Mesendoderm (in vitro differentiated cells): ENCODE measurements around the gene ZFHX2.

Experiments
- DNase-seq: peaks from one replicate; pipeline ENCODE4 v3.0.0; 2013
- H2AK5ac ChIP-seq: 2 replicates; pipeline ENCODE4 v1.6.1; 2013; ENCODE audit warnings: low read length, inconsistent platforms
- H2BK120ac ChIP-seq: 2 replicates; pipeline ENCODE4 v1.6.1; 2013; ENCODE audit warnings: low read depth, mild to moderate bottlenecking, low read length, moderate library complexity, mixed read lengths
- H2BK15ac ChIP-seq: replicated peaks from 2 replicates; pipeline ENCODE4 v1.6.1; 2013; ENCODE audit warnings: low read depth, mild to moderate bottlenecking, moderate library complexity
- H2BK5ac ChIP-seq: 2 replicates; pipeline ENCODE4 v1.6.1; 2013; ENCODE audit warnings: low read length, inconsistent platforms
- H3K18ac ChIP-seq: 2 replicates; pipeline ENCODE4 v1.6.1; 2013; ENCODE audit warnings: mild to moderate bottlenecking, low read length, mixed read lengths
- H3K23ac ChIP-seq: one replicate; pipeline ENCODE4 v1.6.1; 2013; ENCODE audit warnings: low read length
- H3K27ac ChIP-seq: 2 replicates; pipeline ENCODE4 v1.5.1; 2013; ENCODE audit warnings: low read depth, mild to moderate bottlenecking, inconsistent platforms, low read length, moderate library complexity
- H3K27me3 ChIP-seq: 2 replicates; pipeline ENCODE4 v1.6.1; 2013; ENCODE audit warnings: low read length, control low read depth, mild to moderate bottlenecking, inconsistent platforms; ENCODE audit not compliant: insufficient read depth, poor library complexity
- H3K36me3 ChIP-seq: 2 replicates; pipeline ENCODE4 v1.6.1; 2013; ENCODE audit warnings: low read length, inconsistent platforms; ENCODE audit not compliant: control insufficient read depth, insufficient read depth
- H3K4ac ChIP-seq: one replicate; pipeline ENCODE4 v1.6.1; 2013; ENCODE audit warnings: low read depth, mild to moderate bottlenecking, low read length, moderate library complexity
- H3K4me1 ChIP-seq: 2 replicates; pipeline ENCODE4 v1.6.1; 2013; ENCODE audit warnings: low read depth, low read length, inconsistent platforms; ENCODE audit not compliant: control insufficient read depth
- H3K4me2 ChIP-seq: 2 replicates; pipeline ENCODE4 v1.6.1; 2013; ENCODE audit warnings: low read length
- H3K4me3 ChIP-seq: 2 replicates; pipeline ENCODE4 v1.5.1; 2013; ENCODE audit warnings: mild to moderate bottlenecking, low read length
- H3K56ac ChIP-seq: one replicate; pipeline ENCODE4 v1.6.1; 2013; ENCODE audit warnings: low read length
- H3K79me1 ChIP-seq: 2 replicates; pipeline ENCODE4 v1.6.1; 2013; ENCODE audit warnings: low read length, inconsistent platforms
- H3K79me2 ChIP-seq: 2 replicates; pipeline ENCODE4 v1.6.1; 2013; ENCODE audit warnings: mild to moderate bottlenecking, low read length; ENCODE audit not compliant: control insufficient read depth, insufficient read depth
- H3K9ac ChIP-seq: 2 replicates; pipeline ENCODE4 v1.6.1; 2013; ENCODE audit warnings: low read length, inconsistent platforms
- H4K5ac ChIP-seq: one replicate; pipeline ENCODE4 v1.6.1; 2013; ENCODE audit warnings: low read length
- H4K8ac ChIP-seq: one replicate; pipeline ENCODE4 v1.6.1; 2013; ENCODE audit warnings: low read depth, mild to moderate bottlenecking, control low read depth, low read length, moderate library complexity
- WGBS: extraction: QIAGEN DNeasy Blood & Tissue Kit; methylation state at CpG from one replicate; pipeline ENCODE4 v1.1.7; 2013; ENCODE audit warnings: low lambda C conversion rate, missing lambda C conversion rate; ENCODE audit not compliant: insufficient coverage; ENCODE audit errors: extremely low coverage; 5-methylcytosine and 5-hydroxymethylcytosine counted together

The ZFHX2 gene

GRCh38 chr14:23518709-23519108, 32.9 kb downstream of the ZFHX2 start:
- Histone ChIP-seq H3K9ac (no peak overlapping the region), H3K79me2 (no peaks in the 10 kb centered on the region), H3K27ac (no peak overlapping the region), H3K27me3 (no peaks in the 10 kb centered on the region), H3K4ac (no peak overlapping the region), H3K79me1 (no peaks in the 10 kb centered on the region), H3K4me3 (no peak overlapping the region), H2AK5ac (no peak overlapping the region), H2BK120ac (no peak overlapping the region), H2BK5ac (no peak overlapping the region), H3K4me2 (no peak overlapping the region), H3K36me3 (peaks cover 2% of the 10 kb centered on the region), H4K5ac (no peak overlapping the region), H4K8ac (no peak overlapping the region), H3K18ac (no peak overlapping the region), H2BK15ac (no peak overlapping the region), H3K23ac (no peak overlapping the region), H3K4me1 (peaks cover 7% of the 10 kb centered on the region), H3K56ac (no peak overlapping the region)
- no CpG with 5 or more reads among the region's 4 CpGs for WGBS
- peak; percentile 66 for DNase-seq

GRCh38 chr14:23517650-23518326, 33.8 kb downstream of the ZFHX2 start:
- Histone ChIP-seq H3K4me2 (no peak overlapping the region), H3K56ac (no peak overlapping the region), H3K9ac (no peak overlapping the region), H3K18ac (no peak overlapping the region), H3K36me3 (peaks cover 2% of the 10 kb centered on the region), H3K4me1 (peaks cover 7% of the 10 kb centered on the region), H3K79me2 (no peaks in the 10 kb centered on the region), H3K23ac (no peak overlapping the region), H2AK5ac (no peak overlapping the region), H4K8ac (no peak overlapping the region), H3K79me1 (no peaks in the 10 kb centered on the region), H2BK5ac (no peak overlapping the region), H3K4ac (no peak overlapping the region), H4K5ac (no peak overlapping the region), H3K27me3 (no peaks in the 10 kb centered on the region), H3K27ac (no peak overlapping the region), H2BK120ac (no peak overlapping the region), H2BK15ac (no peak overlapping the region), H3K4me3 (no peak overlapping the region)
- WGBS = no CpG with 5 or more reads among the region's 6 CpGs
- DNase-seq = no peak

DNA sequence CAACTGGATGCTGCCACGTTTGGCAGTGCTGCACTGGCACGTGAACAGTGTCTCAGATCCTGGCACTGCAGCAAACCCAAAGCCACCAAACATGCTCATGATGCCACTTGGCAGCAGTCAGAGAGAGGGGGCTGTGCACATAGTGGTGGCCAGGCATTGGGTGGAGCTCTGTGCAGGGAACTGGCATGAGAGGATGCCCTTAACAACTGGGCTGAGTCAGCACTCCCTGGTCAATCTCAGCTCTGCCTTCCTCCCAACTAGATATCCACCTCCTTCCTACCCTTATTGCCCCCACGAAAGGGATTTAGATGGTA, 37.0 kb downstream of the ZFHX2 start:
- Histone ChIP-seq H3K4me2 (no peak overlapping the region), H3K4ac (no peak overlapping the region), H2BK5ac (no peak overlapping the region), H3K56ac (no peak overlapping the region), H2AK5ac (no peak overlapping the region), H3K23ac (no peak overlapping the region), H2BK15ac (no peak overlapping the region), H4K8ac (no peak overlapping the region), H3K27me3 (no peaks in the 10 kb centered on the region), H3K4me3 (no peak overlapping the region), H3K79me2 (no peaks in the 10 kb centered on the region), H3K27ac (no peak overlapping the region), H3K79me1 (no peaks in the 10 kb centered on the region), H3K36me3 (no peaks in the 10 kb centered on the region), H2BK120ac (no peak overlapping the region), H3K4me1 (peaks cover 7% of the 10 kb centered on the region), H3K18ac (no peak overlapping the region), H4K5ac (no peak overlapping the region), H3K9ac (no peak overlapping the region)
- DNase-seq = no peak
- WGBS = no CpG with 5 or more reads among the region's 3 CpGs

DNA sequence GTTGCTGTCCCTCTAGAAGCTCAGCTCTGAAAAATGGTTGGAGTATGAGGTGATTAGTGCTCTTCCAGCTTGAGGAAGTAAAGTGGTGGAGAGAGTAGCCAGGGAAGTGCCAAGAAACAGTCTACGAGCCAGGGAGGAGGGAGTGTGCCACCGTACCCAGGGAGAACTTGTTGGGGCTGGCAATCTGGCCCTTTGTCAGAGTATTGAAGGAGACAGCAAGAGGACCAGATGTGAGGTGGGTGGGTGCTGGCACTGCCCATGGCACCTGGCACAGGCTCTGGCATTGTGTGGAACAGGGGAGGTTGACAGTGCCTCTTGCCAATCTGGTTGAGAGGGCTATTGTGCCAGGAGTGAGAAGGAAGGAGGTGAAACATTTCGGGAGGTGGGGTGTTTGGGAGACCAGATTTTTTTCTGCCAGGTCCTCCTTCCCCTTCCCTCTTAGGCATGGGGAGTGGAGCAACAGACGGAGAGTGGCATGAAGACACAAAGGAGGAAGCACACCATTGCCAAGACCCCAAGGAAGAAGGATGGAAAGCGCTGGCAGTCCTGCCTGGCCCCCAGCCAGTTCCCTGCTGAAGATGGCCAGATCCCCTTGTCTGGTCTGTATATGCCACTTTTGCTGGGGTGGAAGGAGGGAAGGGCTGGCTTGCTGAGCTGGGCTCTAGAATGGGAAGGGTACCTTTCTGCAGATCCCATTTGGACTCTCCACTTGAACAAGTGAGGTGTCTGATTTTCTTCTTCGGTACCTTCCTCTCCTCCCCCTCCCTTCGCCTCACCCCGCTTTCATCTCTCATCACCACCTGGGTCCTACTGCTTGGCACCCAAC, 37.5 kb downstream of the ZFHX2 start:
- H3K27ac ChIP-seq = no peak overlapping the region
- H3K27me3 ChIP-seq = no peaks in the 10 kb centered on the region
- H4K5ac ChIP-seq = no peak overlapping the region
- no peak overlapping the region for H4K8ac ChIP-seq
- no peaks in the 10 kb centered on the region for H3K36me3 ChIP-seq
- H3K4ac ChIP-seq = no peak overlapping the region
- no peak overlapping the region for H3K56ac ChIP-seq
- no peaks in the 10 kb centered on the region for H3K79me2 ChIP-seq
- no peak overlapping the region for H2BK15ac ChIP-seq
- WGBS = no CpG with 5 or more reads among the region's 8 CpGs
- no peak overlapping the region for H2BK120ac ChIP-seq
- no peak overlapping the region for H3K9ac ChIP-seq
- no peak overlapping the region for H2AK5ac ChIP-seq
- no peak overlapping the region for H3K18ac ChIP-seq
- H3K23ac ChIP-seq = no peak overlapping the region
- H3K4me2 ChIP-seq = no peak overlapping the region
- peaks cover 7% of the 10 kb centered on the region for H3K4me1 ChIP-seq
- no peak overlapping the region for H3K4me3 ChIP-seq
- no peak overlapping the region for H2BK5ac ChIP-seq
- no peaks in the 10 kb centered on the region for H3K79me1 ChIP-seq
- DNase-seq = no peak

- Histone ChIP-seq H3K79me2 (no peaks in the 10 kb centered on the region), H2BK5ac (no peak overlapping the region), H3K4ac (no peak overlapping the region), H3K18ac (no peak overlapping the region), H2BK120ac (no peak overlapping the region), H3K4me3 (no peak overlapping the region), H4K8ac (no peak overlapping the region), H3K56ac (no peak overlapping the region), H3K23ac (no peak overlapping the region), H3K4me1 (no peaks in the 10 kb centered on the region), H3K79me1 (no peaks in the 10 kb centered on the region), H4K5ac (no peak overlapping the region), H3K9ac (no peak overlapping the region), H3K27me3 (no peaks in the 10 kb centered on the region), H3K4me2 (no peak overlapping the region), H3K27ac (no peak overlapping the region), H2BK15ac (no peak overlapping the region), H3K36me3 (no peaks in the 10 kb centered on the region), H2AK5ac (no peak overlapping the region)
- no CpG with 5 or more reads among the region's 25 CpGs for WGBS
- DNase-seq = no peak
Measured at GRCh38 chr14:23513005-23513817, 38.4 kb downstream of the ZFHX2 start.
